Thoracic aorta (tissue), 2 donors: ENCODE data around the gene B9D1. TPM values are rescaled to one million over a fixed set of nuclear protein-coding genes. Genes with fewer than 3 reads are reported as not detected.

Experiments used
- ATAC-seq: fragments of 150-250 bp; one replicate; pipeline ENCODE4 v1.8.0; 2017; ENCODE audit warnings: low read depth; ENCODE audit not compliant: insufficient number of reproducible peaks, low FRiP score
- DNase-seq: peaks from one replicate; pipeline ENCODE4 v3.0.0-alpha.2; 2020; ENCODE audit warnings: low spot score
- H3K27ac ChIP-seq, 2 donors: fragments of 200-600 bp; sonication (generic); 1 replicate in 1 of 2; 2 replicates in 1 of 2; pipeline ENCODE4 v1.5.1; 2016; ENCODE audit warnings: mild to moderate bottlenecking in 2 of 2, moderate library complexity in 2 of 2
- H3K27me3 ChIP-seq: fragments of 200-600 bp; sonication (generic); replicated peaks from 2 replicates; pipeline ENCODE4 v1.6.0; 2016; ENCODE audit warnings: mild to moderate bottlenecking; ENCODE audit not compliant: insufficient read depth
- H3K36me3 ChIP-seq: fragments of 200-600 bp; sonication (generic); one replicate; pipeline ENCODE4 v1.5.1; 2016
- H3K4me1 ChIP-seq, 2 donors: fragments of 200-600 bp; sonication (generic); 1 replicate in 1 of 2; 2 replicates in 1 of 2; pipeline versions ENCODE4 v1.5.1 to v1.6.0; 2016; ENCODE audit warnings: low read depth in 2 of 2, mild to moderate bottlenecking in 1 of 2; ENCODE audit not compliant: control insufficient read depth in 1 of 2
- H3K4me3 ChIP-seq: fragments of 200-600 bp; sonication (generic); 2 replicates; pipeline ENCODE4 v1.5.1; 2016; ENCODE audit warnings: mild to moderate bottlenecking
- H3K9me3 ChIP-seq: fragments of 200-600 bp; sonication (generic); 2 replicates; pipeline ENCODE4 v1.5.1; 2016
- total RNA-seq, 2 donors: library from RNA; depleted of rRNA; stranded (reverse); fragments of >200 nt; gene quantifications; one replicate each; pipeline versions ENCODE4 v1.1.0 to v1.2.3, GENCODE V29; 2016
- TF ChIP-seq, protein P1 (sequence below): fragments of 200-600 bp; sonication (generic); IDR thresholded peaks from one replicate; pipeline ENCODE4 v1.5.1; 2019; ENCODE audit warnings: antibody characterized with exemption

B9D1 gene
- total RNA-seq, 2 donors from 2014 or later = 6.3 to 33.4 TPM

DNA sequence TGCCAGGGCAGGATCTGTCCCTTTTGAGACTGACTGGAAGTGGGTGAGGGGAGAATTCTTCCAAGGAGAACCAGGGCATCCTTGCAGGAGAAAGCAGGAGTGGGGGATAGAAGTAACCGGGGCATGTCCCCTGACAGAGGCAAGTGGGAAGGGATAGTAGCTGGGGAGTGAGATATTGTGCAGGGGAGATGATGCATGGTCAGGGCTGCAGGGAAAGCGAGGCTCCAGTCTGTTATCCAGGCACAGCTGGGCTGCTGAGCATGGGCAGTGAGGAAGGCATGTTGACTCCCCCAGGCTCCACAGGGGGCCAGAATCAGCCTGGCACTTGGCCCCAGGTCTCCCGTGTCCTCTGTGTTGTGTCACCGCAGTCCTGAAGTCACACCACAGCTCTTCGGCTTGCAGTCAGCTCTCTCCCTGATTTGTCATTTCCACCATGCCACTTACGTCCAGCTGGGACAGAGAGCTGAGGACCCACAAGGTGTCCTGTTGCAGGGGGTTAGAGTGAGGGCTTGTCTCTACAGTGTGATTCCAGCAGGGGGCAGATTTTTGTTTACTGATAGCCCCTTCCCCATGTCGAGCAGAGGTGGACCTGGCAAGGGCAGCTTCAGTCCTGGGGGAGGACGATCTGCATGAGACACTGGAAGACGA, 40.9 kb downstream of the B9D1 start:
- peaks cover 6% of the 10 kb centered on the region for H3K9me3 ChIP-seq
- H3K4me1 ChIP-seq = no peaks in the 10 kb centered on the region
- H3K36me3 ChIP-seq = peaks cover 9% of the 10 kb centered on the region
- H3K27ac ChIP-seq = no peak overlapping the region
- H3K4me3 ChIP-seq = no peak overlapping the region
- TF ChIP-seq, protein P1, sequence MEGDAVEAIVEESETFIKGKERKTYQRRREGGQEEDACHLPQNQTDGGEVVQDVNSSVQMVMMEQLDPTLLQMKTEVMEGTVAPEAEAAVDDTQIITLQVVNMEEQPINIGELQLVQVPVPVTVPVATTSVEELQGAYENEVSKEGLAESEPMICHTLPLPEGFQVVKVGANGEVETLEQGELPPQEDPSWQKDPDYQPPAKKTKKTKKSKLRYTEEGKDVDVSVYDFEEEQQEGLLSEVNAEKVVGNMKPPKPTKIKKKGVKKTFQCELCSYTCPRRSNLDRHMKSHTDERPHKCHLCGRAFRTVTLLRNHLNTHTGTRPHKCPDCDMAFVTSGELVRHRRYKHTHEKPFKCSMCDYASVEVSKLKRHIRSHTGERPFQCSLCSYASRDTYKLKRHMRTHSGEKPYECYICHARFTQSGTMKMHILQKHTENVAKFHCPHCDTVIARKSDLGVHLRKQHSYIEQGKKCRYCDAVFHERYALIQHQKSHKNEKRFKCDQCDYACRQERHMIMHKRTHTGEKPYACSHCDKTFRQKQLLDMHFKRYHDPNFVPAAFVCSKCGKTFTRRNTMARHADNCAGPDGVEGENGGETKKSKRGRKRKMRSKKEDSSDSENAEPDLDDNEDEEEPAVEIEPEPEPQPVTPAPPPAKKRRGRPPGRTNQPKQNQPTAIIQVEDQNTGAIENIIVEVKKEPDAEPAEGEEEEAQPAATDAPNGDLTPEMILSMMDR = no peak
- ATAC-seq (no peak), DNase-seq (no peak)
- H3K27me3 ChIP-seq = no peaks in the 10 kb centered on the region

DNA sequence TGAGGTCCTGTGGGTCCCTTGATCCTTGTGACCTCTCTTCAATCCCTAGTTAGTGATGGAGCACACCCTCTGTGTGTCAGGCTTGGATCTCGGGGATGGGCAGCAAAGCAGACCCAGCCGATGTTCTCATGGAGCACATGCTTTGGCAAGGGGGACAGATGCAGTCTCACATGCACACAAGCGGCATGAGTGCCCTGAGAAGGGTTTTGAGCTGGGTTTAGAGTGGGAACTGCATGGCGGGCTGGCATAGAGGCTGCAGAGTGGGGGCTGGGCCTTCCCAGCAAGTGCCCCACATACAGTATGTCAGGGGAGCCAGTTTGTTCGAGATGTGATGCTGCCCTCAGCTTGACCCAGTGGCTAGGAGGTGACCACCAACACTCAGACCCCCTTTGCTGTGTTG, 41.6 kb downstream of the B9D1 start:
- ATAC-seq = no peak
- H3K4me3 ChIP-seq = no peak overlapping the region
- TF ChIP-seq, protein P1 = no peak
- H3K27ac ChIP-seq = no peak overlapping the region
- H3K36me3 ChIP-seq = peaks cover 9% of the 10 kb centered on the region
- H3K27me3 ChIP-seq = no peaks in the 10 kb centered on the region
- no peak for DNase-seq
- H3K9me3 ChIP-seq = peaks cover 6% of the 10 kb centered on the region
- no peaks in the 10 kb centered on the region for H3K4me1 ChIP-seq

DNA sequence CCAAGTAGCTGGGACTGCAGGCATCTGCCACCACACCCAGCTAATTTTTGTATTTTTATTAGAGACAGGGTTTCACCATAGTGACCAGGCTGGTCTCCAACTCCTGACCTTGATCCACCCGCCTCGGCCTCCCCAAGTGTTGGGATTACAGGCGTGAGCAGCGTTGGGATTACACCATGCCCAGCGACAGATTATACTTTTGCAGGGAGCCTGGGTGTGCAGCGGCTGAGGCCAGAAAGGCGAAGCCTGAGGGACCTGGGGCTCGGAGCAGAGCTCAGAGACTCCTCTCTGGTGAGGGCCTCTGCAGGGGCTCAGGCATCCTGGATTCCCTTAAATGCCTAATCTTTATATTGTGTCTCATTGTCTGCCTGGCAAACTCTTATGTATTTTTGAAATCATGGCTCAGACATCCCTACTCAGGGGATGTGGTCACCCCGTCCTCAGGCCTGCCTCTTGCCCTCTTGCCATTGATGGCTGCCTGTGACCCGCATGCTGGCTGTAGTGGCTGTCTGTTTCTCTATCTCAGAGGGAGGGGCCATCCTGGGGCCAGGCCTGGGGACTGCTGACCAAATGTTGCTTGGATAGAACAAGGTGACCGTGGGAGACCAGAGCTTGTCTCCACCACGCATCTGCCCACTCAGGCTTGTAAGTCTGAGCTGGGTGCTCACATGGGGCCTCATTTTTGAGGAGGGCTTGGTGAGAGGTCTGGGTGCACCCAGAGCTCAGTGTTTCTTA, 42.6 kb downstream of the B9D1 start:
- Histone ChIP-seq H3K27me3 (no peaks in the 10 kb centered on the region), H3K4me3 (no peak overlapping the region), H3K4me1 (no peaks in the 10 kb centered on the region), H3K27ac (no peak overlapping the region), H3K9me3 (no peaks in the 10 kb centered on the region), H3K36me3 (peaks cover 9% of the 10 kb centered on the region)
- DNase-seq (no peak), ATAC-seq (no peak)
- TF ChIP-seq, protein P1 = no peak

DNA sequence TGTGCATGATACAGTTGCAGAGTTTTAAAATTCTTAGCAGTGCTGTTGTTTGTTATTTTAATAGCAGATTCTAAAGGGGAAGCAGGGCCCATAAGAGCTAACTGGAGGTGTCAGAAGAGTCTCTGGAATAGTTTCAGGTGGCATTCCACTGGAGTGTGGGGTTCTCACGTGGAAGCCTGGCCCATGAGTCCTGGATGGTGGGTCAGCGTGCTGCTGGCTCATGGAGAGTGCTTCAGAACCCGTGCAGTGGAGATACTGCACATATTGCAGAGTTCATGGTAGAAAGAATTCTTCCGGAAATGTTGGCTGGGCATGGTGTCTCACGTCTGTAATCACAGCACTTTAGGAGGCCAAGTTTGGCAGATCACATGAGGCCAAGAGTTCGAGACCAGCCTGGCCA, 43.9 kb downstream of the B9D1 start:
- Histone ChIP-seq H3K4me3 (no peak overlapping the region), H3K36me3 (peaks cover 9% of the 10 kb centered on the region), H3K9me3 (no peaks in the 10 kb centered on the region), H3K27ac (no peak overlapping the region), H3K4me1 (no peaks in the 10 kb centered on the region), H3K27me3 (no peaks in the 10 kb centered on the region)
- ATAC-seq (no peak), DNase-seq (no peak)
- TF ChIP-seq, protein P1 = no peak

DNA sequence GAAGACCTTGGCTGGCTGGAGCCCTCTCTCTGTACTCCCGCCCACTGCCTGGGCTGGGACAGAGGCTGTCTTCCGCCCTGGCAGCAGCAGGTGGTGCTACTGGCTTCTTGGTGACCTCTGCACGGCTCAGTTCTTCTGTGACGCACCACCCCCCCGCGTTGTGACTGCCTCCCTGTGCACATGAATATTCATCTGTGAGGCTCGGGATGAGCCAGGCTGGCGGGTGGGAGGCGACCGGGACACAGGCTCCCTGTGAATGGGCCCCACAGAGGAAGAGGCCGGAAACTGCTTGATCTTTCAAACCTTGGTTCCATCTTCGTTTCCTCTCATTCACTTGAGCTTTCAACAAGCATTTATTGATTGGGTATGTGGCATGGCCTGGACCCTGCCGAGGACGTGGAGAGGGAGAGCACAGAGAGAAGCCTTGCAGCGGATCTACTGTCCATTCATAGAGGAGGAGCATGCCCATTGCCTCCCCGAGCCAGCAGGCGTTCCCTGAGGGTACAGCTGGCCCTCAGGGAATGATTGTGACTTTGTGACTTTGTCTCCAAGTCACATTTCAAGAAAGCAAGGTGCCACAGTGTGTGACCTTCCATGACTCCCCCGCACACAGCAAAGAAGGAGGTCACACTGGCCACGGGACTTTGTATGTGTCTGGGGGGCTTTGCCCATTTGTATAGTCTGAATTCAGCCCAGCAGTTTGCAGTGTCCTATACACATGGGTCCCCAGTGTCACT, 45.0 kb downstream of the B9D1 start:
- ATAC-seq (no peak), DNase-seq (no peak)
- Histone ChIP-seq H3K9me3 (no peaks in the 10 kb centered on the region), H3K27me3 (no peaks in the 10 kb centered on the region), H3K36me3 (peaks cover 13% of the 10 kb centered on the region), H3K4me3 (no peak overlapping the region), H3K4me1 (no peaks in the 10 kb centered on the region), H3K27ac (no peak overlapping the region)
- TF ChIP-seq, protein P1 = no peak
